Right hindlimb (tissue), 1 donor: ENCODE results near the gene PRSS27.

Experiments used
- DNase-seq: peaks from one replicate; pipeline ENCODE4 v3.0.0-alpha.2; 2018

Gene PRSS27

DNA sequence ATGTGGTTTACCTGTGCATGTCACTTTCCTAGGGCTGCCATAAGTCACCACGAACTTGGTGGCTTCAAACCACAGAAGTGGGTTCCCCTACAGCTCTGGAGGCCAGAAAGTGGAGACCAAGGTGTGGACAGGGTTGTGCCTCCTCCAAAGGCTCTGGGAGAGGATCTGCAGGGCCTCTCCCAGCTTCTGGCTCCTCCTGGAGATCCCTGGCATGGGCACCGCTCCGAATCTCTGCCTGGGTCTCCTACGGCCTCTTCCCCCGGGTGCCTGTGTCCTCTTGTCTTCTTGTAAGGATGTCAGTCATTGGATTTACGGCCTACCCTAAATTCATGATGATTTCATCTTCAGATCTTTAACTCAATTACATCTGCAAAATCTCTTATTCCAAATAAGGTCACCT is 29.9 kb upstream of the PRSS27 start:
- DNase-seq, result no peak

DNA sequence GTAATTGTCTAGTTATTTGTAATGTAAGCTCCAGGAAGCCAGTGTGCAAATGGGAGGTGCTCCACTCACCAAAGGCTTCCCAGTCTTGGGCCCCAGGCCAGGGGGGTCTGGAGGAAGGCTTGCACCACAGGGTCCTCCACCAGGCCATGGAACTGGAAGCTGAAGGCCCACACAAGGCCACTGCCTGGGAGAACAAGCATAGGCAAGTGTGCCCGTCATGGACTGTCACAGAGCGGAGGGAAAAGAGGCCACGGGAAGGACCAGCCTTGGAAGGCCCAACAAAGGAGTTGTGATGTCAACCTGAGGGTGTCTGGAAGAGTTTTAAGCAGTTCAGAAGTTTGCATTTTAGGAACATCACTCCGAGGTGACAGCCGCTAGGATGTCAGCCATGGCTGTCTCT is 29.5 kb upstream of the PRSS27 start:
- no peak for DNase-seq

GRCh38 chr16:2748757-2749455 is 28.9 kb upstream of the PRSS27 start:
- no peak for DNase-seq

- DNase-seq, result no peak
Measured at GRCh38 chr16:2745961-2746360, 25.9 kb upstream of the PRSS27 start.

DNA sequence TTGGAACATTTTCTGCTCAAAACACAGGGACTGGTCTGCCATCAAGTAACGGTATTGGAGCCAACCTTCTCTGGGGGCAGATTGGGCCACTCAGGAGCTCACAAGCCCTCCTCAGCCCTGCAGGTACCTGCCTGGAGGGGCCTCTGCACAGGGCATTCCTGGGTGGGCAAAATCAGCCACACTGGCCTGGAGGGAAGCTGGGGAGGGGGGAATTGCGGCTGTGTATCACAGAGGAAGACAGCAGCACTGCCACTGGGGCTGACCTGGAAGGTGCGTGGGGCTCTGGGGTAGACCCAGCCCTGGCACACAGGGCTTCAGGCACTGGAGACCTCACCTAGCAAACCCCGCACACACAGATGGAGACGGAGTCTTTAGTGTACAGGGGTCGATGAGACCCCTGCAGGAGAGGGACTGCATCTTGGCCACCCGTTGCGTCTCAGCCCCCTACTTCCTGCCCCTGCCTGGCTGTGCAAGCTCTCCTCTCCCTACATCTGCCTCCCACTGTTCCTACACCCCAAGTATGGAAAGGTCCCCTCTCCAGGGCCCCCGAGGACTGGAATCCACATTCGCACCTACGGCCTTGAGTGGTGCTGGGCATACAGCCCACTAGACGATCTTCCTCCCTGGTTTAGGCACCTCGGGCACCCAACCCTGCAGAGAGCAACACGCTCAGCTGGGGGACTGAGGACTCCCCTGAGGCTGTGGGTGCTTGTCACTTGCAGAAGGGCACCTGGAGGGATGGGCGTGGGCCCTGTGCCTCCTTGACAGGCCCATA is 25.3 kb upstream of the PRSS27 start:
- no peak for DNase-seq

GRCh38 chr16:2744711-2745110 is 24.7 kb upstream of the PRSS27 start:
- DNase-seq, result no peak

GRCh38 chr16:2743007-2743810 is 23.2 kb upstream of the PRSS27 start:
- DNase-seq, result no peak

DNA sequence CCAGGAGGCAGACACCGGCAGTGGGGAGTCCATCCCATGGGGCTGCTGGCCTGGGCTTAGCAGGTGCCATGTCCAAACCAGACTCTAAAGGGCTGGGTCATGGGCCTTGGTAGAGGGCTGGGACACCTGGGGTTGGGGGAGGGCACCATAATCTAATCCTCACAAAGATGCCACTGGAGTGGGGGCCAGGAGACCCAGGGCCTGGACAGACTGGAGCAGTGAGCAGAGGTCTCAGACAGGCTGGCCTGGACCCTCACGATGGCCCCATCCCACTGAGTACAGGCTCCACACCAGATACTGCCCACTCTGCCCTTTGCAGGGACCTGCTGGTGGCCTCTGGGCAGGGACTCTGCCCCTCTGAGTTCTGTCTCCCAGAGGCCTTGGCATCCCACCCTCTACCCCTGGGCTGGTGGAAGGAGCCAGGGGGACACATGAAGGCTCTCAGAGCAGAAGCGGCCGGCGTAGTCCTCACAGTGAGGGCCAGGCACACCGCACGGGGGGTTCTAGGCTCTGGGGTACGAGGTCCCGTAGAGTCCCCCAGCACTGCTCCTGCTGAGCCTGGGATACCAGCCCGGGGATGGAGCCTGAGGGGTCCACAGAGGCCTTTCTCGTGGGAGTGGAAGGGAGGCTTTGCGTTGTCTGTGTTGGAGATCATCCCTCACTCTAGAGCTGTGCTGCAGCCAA is 22.4 kb upstream of the PRSS27 start:
- DNase-seq, result no peak

GRCh38 chr16:2741168-2741567 is 21.1 kb upstream of the PRSS27 start:
- no peak for DNase-seq

- no peak for DNase-seq
Measured at GRCh38 chr16:2740476-2740875, 20.5 kb upstream of the PRSS27 start.

DNA sequence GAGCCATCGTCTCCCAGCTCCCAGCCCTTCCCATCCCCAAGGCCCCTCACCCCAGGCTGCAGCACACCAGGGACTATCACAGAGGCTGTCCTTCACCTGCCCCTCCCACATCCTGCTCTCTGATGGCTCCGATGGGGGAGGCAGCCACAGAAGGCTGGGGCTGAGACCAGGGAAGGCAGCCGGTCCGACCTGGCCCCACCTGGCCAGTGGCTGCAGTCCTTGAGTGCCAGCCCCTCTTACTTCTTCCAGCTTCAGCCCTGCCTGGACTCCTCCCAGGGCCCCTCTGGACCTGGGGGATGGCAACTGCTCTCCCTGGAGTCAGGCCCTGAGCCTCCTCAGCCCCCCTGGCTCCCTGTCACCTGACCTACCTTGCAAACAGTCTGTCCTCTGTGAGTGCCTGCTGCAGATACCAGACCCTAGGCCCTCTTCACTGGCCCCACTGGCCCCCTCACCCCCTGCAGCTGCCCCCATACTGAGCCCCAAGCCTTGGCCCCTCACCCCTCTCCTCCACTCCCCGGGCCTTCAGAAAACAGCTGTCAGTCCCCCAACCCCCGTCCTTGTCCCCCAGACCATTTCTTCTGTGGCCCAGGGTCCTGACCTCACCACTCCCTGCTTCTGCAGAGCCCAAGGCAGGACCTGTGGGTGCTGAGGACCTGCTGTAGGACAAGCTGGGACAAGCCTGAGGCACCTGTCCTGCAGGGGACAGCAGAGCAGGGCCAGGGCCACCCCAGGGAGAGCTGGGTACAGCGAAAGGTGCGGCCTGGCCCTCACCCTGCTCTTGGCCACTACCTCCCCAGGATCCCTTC is 19.8 kb upstream of the PRSS27 start:
- no peak for DNase-seq

DNA sequence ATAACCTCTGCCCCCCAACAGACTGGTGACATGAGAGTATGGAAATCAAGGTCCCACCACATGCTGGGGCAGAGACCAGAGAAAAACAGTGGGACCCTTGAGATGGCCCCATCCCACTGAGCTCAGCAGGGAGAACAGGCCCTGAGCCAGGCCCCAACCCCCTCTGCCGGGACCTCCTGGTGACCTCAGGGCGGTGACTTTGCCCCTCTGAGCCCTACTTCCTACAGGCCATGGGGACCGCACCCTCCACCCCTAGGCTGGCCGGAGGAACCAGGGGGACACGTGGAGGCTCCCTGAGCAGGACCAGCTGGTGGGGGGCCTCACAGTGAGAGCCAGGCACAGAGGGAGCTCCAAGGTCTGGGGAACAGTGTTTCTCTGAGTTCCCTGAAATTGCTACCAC is 18.6 kb upstream of the PRSS27 start:
- no peak for DNase-seq

- no peak for DNase-seq
Measured at GRCh38 chr16:2737895-2738418, 17.9 kb upstream of the PRSS27 start.

GRCh38 chr16:2737238-2737605 is 17.2 kb upstream of the PRSS27 start:
- DNase-seq, result no peak

DNA sequence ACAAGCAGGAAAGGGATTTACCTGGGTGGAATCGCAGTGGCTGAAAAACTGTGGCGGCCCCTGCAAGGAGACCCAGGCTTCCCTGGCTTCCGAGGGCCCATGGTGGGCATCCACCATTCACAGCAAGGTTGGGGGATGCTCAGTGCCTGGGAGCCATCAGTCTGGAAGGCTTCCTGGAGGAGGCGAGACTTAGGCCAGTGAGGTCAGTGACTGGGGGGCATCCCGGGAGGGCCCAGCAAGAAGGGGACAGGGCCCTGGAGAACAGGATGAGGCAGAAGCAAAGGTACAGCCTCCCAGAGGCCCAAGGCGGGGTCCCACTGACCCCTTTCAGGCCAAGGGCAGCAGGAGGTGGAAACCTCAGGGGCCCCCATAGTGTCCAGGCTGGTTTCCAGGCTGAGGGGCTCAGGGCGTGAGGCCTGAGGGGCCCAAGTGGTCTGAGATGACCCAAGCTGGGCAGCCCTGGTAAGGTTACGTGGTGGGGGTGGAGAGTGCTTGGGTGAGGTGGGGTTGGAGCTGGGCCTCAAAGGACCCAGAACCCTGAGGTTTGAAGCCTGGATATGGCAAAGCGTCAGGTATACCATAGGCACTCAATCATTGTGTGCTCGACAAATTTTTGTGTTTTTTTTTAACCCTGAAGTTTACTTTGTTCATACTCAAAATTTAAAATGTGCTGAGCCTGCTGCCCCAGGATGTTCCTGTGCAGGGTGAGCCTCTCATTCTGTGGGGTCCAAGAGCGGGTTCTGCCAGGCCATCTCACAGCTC is 16.6 kb upstream of the PRSS27 start:
- DNase-seq, result no peak

GRCh38 chr16:2734844-2735515 is 15.0 kb upstream of the PRSS27 start:
- no peak for DNase-seq

DNA sequence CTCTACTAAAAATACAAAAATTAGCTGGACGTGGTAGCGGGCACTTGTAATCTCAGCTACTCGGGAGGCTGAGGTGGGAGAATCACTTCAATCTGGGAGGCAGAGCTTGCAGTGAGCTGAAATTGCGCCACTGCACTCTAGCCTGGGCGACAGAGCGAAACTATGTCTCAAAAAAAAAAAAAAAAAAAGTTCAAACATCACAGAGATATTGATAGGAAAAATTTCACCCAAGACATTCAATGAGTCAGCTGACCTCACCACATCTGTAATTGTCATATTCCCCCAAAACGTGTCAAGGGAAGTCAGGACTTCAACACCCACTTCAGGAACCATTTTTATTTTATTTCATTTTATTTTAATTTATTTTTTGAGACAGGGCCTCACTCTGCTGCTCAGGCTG is 8.0 kb upstream of the PRSS27 start:
- DNase-seq, result no peak

GRCh38 chr16:2726923-2727322 is 6.9 kb upstream of the PRSS27 start:
- no peak for DNase-seq

- no peak for DNase-seq
Measured at GRCh38 chr16:2724816-2725348, 4.9 kb upstream of the PRSS27 start.

DNA sequence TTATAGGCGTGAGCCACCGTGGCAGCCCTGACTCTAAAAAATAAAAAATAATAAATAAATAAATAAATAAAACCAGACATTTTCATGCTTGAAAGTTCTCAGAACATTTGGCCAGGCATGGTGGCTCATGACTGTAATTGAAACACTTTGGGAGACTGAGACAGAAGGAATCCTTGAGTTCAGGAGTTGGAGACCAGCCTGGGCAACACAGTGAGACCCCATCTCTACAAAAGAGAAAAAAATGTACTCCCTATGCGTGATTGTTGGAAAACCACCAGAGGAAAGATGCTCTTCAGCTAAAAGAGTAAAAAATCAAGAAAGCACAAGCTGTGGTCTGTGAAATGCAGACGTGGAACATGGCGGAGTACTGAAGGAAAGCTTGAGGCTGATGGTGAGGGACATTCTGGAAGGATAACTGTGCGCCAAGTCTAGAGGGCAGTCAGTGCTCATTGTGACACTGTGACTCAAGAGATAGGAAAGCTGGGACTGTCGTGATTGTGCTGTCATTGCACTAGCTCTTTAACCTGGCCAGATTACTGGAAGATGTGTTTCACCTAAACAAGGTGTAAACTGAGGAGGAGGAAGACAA is 4.2 kb upstream of the PRSS27 start:
- DNase-seq, result no peak
